ENCODE results near the gene EIF2S1. TPM values are rescaled to one million over a fixed set of nuclear protein-coding genes. Genes with fewer than 3 reads are reported as not detected.

Gene EIF2S1

GRCh38 chr14:67429510-67430205 lies 69.5 kb downstream of the EIF2S1 start:
- Histone ChIP-seq H3K79me1 (ENCODE audit: low read length) (no peaks in the 10 kb centered on the region), H2BK15ac (replicated peaks; ENCODE audit: low read depth) (no peak overlapping the region), H3K9ac (ENCODE audit: low read length) (no peak overlapping the region), H2AK5ac (ENCODE audit: low read length) (no peak overlapping the region), H3K27ac (ENCODE audit: low read depth, low read length) (no peak overlapping the region), H4K8ac (ENCODE audit: low read depth, low read length) (no peak overlapping the region), H3K56ac (ENCODE audit: low read length) (no peak overlapping the region), H3K36me3 (ENCODE audit: control insufficient read depth, insufficient read depth, low read length) (no peaks in the 10 kb centered on the region), H3K4ac (ENCODE audit: low read depth, low read length) (no peak overlapping the region), H3K4me2 (ENCODE audit: low read length) (no peak overlapping the region), H3K18ac (ENCODE audit: low read length) (no peak overlapping the region), H4K5ac (ENCODE audit: low read length) (no peak overlapping the region), H3K23ac (ENCODE audit: low read length) (no peak overlapping the region), H3K27me3 (ENCODE audit: insufficient read depth, low read length, poor library complexity) (no peaks in the 10 kb centered on the region), H3K79me2 (ENCODE audit: control insufficient read depth, insufficient read depth, low read length) (no peaks in the 10 kb centered on the region), H3K4me3 (ENCODE audit: low read length) (no peak overlapping the region), H3K4me1 (ENCODE audit: control insufficient read depth, low read depth, low read length) (no peaks in the 10 kb centered on the region), H2BK120ac (ENCODE audit: low read depth, low read length) (no peak overlapping the region), H2BK5ac (ENCODE audit: low read length) (no peak overlapping the region)
- no CpG with 5 or more reads among the region's 9 CpGs for WGBS (ENCODE audit: extremely low coverage, insufficient coverage, low lambda C conversion rate)
- no peak for DNase-seq

- Histone ChIP-seq H3K79me2 (ENCODE audit: control insufficient read depth, insufficient read depth, low read length) (no peaks in the 10 kb centered on the region), H3K27me3 (ENCODE audit: insufficient read depth, low read length, poor library complexity) (no peaks in the 10 kb centered on the region), H3K56ac (ENCODE audit: low read length) (no peak overlapping the region), H3K27ac (ENCODE audit: low read depth, low read length) (no peak overlapping the region), H2AK5ac (ENCODE audit: low read length) (no peak overlapping the region), H3K4me3 (ENCODE audit: low read length) (no peak overlapping the region), H2BK15ac (replicated peaks; ENCODE audit: low read depth) (no peak overlapping the region), H2BK120ac (ENCODE audit: low read depth, low read length) (no peak overlapping the region), H2BK5ac (ENCODE audit: low read length) (no peak overlapping the region), H3K4me2 (ENCODE audit: low read length) (no peak overlapping the region), H3K36me3 (ENCODE audit: control insufficient read depth, insufficient read depth, low read length) (no peaks in the 10 kb centered on the region), H3K18ac (ENCODE audit: low read length) (no peak overlapping the region), H4K5ac (ENCODE audit: low read length) (no peak overlapping the region), H4K8ac (ENCODE audit: low read depth, low read length) (no peak overlapping the region), H3K4ac (ENCODE audit: low read depth, low read length) (no peak overlapping the region), H3K23ac (ENCODE audit: low read length) (no peak overlapping the region), H3K79me1 (ENCODE audit: low read length) (no peaks in the 10 kb centered on the region), H3K4me1 (ENCODE audit: control insufficient read depth, low read depth, low read length) (no peaks in the 10 kb centered on the region), H3K9ac (ENCODE audit: low read length) (no peak overlapping the region)
- no CpG with 5 or more reads among the region's 7 CpGs for WGBS (ENCODE audit: extremely low coverage, insufficient coverage, low lambda C conversion rate)
- DNase-seq: no peak
These were observed 72.0 kb downstream of the EIF2S1 start for GRCh38 chr14:67432050-67432564.

GRCh38 chr14:67435603-67436002 lies 75.5 kb downstream of the EIF2S1 start:
- no peaks in the 10 kb centered on the region for H3K4me1 ChIP-seq (ENCODE audit: control insufficient read depth, low read depth, low read length)
- H3K36me3 ChIP-seq (ENCODE audit: control insufficient read depth, insufficient read depth, low read length): no peaks in the 10 kb centered on the region

More at GRCh38 chr14:67435603-67436002, 75.5 kb downstream of the EIF2S1 start:
- Histone ChIP-seq H3K4me2 (ENCODE audit: low read length) (no peak overlapping the region), H4K8ac (ENCODE audit: low read depth, low read length) (no peak overlapping the region), H2AK5ac (ENCODE audit: low read length) (no peak overlapping the region), H3K27ac (ENCODE audit: low read depth, low read length) (no peak overlapping the region), H3K4me3 (ENCODE audit: low read length) (no peak overlapping the region), H2BK120ac (ENCODE audit: low read depth, low read length) (no peak overlapping the region), H2BK5ac (ENCODE audit: low read length) (no peak overlapping the region), H3K23ac (ENCODE audit: low read length) (no peak overlapping the region), H3K18ac (ENCODE audit: low read length) (no peak overlapping the region), H2BK15ac (replicated peaks; ENCODE audit: low read depth) (no peak overlapping the region), H3K9ac (ENCODE audit: low read length) (no peak overlapping the region), H3K79me1 (ENCODE audit: low read length) (no peaks in the 10 kb centered on the region), H3K56ac (ENCODE audit: low read length) (no peak overlapping the region), H3K27me3 (ENCODE audit: insufficient read depth, low read length, poor library complexity) (no peaks in the 10 kb centered on the region), H3K79me2 (ENCODE audit: control insufficient read depth, insufficient read depth, low read length) (no peaks in the 10 kb centered on the region), H4K5ac (ENCODE audit: low read length) (no peak overlapping the region), H3K4ac (ENCODE audit: low read depth, low read length) (no peak overlapping the region)
- DNase-seq: no peak
- WGBS (ENCODE audit: extremely low coverage, insufficient coverage, low lambda C conversion rate): no CpG with 5 or more reads among the region's 5 CpGs

Small RNAs within 50 kb of the gene (small RNA-seq; reads per million reads assigned to genes)
- not detected for gene RF00019 (ENCODE audit: insufficient read depth)

Data from mesendoderm (in vitro differentiated cells).